Activated CD4-positive, alpha-beta T cell treated with anti-CD3 and anti-CD28 coated beads for 24 hours (primary cell): ENCODE results near the gene DNAJC3.
"Not testable (repeated sequence)": the region's sequence is repeated elsewhere in the genome, so short reads cannot be mapped to it uniquely, and the experiment has no call there.

Experiments used
- DNase-seq, 2 donors: peaks; one replicate each; pipeline ENCODE4 v3.0.0-alpha.2; 2020; ENCODE audit warnings: low read depth in 2 of 2

DNAJC3 gene

DNA sequence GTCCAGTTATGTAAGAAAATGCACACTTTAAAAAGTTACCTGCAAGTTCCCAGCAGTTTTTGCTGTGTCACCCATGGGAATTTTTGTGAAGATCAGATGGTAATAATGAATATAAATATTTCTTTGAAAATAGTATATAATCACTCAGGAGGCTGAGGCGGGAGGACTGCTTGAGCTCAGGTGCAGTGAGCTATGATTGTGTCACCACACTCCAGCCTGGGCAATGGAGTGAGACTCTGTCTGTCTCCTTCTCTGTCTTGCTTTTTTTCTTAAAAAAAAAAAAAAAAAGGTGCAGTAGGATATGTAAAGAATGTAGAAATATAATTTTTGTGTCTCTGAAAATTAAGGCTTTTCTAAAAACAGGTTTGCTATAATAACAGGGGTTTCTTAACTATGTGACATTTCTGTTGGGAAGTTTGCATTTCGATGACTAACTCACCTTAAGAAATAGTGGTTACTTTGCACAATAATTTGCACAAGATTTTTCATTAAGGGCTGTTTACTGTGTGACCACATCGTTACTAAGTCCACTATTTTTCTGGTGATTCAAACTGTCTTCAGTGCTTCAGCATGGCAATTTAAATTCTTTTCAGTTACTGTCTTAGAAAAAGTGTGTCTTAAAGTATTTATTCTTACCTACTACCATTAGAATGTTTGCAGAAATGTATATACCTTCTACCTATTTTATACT lies 37.3 kb downstream of the DNAJC3 start:
- no peak for DNase-seq

DNA sequence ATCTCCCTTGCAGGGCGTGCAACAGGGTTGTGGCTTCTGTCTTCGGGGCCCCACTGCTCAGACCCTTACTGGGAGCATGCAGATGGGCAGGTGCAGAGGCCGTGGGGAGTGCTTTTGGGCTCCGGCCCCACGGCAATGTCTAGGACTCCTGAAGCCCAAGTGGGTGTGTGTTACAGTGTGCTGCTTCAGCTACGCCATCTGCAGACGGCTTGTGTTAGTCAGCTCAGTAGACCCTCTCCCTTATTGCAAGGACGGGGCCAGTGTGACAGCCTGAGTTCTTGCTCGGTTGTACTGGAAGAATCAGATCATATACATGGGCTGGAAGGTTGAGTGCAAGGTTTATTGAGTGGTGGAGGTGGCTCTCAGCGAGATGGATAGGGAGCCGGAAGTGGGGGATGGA lies 39.3 kb downstream of the DNAJC3 start:
- no peak for DNase-seq

DNA sequence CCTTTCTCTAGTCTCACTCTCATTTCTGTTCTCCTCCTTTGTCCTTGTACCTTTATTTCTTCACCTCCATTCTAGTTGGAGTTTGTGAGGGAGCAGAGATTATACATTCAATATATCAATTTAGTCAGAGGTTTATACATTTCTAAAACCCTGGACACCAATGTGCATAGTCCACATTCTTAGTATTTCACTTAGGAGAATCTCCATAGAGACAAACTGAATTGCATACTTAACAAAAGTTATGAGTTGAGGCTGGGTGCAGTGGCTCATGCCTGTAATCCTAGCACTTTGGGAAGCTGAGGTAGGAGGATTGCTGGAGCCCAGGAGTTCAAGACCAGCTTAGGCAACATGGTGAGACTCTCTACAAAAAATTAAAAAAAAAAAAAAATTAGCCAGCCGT lies 45.3 kb downstream of the DNAJC3 start:
- no peak for DNase-seq

DNA sequence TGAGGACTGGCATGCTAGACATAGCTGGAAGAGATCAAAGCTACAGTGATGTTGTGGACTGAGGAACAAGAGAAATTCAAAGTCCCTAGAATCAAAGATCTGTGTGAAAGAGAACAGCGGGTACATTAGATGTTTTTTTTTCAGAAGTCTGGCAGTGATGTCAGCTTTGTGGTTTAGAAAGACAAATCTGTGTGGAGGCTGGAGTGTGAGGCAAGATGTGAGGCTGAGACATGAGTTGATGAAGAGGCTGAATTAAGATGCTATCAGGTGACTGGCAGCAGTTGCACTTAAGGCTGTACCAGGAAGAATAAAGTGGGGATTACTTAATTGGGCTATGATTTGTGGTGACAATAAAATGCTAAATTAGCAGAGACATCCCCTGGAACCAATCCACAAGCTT lies 46.5 kb downstream of the DNAJC3 start:
- no peak for DNase-seq

DNA sequence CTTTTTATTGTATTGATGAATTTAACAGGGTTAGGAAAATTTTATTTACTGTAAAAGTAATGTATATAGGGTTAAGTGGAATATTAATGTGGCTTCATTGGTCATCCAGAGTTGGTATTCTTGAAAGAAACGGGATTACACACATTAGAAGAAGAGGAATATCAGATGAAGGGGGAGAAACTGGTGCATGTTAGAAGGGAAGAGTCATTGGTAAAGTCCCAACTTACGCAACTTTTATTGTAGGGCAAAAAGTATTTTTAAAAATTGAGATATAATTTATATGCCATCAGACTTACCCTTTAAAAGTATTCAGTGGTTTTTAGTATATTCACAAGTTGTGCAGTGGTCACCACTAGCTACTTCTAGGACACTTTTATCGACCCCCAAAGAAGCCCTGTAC lies 47.3 kb downstream of the DNAJC3 start:
- DNase-seq = no peak

DNA sequence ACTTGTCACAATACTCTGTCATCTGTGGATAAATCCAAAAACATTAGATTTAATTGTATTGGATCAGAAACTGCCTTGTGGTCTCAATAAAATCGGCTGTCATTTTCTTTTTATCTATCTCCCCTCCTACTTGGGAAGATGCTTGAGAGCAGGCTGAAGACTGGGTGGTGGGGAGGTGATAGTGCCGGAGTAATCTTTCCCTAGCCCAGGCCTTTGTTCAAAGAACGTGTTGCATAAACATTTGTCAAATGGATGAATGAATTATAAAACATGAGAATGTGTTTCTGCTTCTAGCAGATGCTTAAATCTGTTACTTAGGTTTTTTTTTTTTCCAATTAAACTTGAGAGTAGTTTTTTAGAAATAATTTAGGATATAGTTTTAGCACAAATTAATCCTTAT lies 49.9 kb downstream of the DNAJC3 start:
- no peak for DNase-seq

DNA sequence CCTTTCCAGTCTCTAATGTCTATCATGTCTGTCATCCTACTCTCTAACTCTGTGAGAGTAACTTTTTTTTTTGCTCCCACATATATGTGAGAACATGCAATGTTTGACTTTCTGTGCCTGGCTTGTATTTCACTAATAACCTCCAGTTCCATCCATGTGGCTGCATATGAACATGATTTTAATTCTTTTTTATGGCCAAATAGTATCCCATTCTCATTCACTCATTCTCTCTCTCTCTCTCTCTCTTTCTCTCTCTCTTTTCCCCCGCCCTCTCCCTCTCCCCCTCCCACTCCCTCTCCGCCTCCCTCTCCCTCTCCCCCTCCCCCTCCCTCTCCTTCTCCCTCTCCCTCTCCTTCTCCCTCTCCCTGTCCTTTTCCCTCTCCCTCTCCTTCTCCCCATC lies 52.0 kb downstream of the DNAJC3 start:
- no peak for DNase-seq

DNA sequence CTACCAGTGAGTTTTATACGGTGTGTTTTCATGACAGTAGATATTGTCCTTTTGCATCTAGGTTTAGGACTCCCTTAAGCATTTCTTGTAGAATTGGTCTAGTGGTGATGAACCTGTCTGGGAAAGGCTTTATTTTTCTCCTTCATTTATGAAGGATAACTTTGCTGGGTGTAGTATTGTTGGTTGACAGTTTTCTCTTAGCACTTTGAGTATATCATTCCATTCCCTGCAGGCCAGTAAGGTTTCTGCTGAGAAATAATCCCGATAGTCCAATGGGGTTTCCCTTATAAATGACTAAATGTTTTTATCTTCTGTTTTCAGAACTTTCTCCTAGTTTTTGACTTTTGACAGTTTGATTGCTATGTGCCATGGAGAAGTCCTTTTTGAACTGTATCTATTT lies 57.2 kb downstream of the DNAJC3 start:
- no peak for DNase-seq

DNA sequence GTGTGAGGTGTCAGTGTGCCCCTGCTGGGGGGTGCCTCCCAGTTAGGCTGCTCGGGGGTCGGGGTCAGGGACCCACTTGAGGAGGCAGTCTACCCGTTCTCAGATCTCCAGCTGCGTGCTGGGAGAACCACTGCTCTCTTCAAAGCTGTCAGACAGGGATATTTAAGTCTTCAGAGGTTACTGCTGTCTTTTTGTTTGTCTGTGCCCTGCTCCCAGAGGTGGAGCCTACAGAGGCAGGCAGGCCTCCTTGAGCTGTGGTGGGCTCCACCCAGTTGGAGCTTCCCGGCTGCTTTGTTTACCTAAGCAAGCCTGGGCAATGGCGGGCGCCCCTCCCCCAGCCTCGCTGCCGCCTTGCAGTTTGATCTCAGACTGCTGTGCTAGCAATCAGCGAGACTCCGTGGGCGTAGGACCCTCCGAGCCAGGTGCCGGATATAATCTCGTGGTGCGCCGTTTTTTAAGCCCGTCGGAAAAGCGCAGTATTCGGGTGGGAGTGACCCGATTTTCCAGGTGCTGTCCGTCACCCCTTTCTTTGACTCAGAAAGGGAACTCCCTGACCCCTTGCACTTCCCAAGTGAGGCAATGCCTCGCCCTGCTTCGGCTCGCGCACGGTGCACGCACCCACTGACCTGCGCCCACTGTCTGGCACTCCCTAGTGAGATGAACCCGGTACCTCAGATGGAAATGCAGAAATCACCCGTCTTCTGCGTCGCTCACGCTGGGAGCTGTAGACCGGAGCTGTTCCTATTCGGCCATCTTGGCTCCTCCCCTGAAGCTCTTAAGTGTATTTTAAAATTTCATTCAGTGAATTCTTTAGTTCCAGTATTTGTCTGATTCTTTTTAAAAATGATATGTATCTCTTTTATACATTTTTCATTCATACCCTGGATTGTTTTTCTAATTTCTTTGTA lies 63.4 kb downstream of the DNAJC3 start:
- not testable (repeated sequence) for DNase-seq

DNA sequence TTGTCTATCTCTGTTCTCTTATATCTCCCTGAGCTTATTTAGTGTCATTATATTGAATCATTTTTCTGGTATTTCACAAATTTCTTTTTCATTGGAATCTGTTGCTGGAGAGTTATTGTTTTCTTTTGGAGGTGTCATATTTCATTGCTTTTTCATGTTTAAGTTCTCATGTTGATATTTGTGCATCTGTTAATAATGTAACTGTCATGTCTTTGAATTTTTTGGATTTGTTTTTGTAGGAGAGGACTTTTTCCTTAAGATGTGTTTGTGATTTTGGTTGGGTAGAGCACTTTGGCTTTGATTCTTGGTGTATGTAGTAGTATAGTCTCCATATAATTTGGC lies 64.0 kb downstream of the DNAJC3 start:
- no peak for DNase-seq

DNA sequence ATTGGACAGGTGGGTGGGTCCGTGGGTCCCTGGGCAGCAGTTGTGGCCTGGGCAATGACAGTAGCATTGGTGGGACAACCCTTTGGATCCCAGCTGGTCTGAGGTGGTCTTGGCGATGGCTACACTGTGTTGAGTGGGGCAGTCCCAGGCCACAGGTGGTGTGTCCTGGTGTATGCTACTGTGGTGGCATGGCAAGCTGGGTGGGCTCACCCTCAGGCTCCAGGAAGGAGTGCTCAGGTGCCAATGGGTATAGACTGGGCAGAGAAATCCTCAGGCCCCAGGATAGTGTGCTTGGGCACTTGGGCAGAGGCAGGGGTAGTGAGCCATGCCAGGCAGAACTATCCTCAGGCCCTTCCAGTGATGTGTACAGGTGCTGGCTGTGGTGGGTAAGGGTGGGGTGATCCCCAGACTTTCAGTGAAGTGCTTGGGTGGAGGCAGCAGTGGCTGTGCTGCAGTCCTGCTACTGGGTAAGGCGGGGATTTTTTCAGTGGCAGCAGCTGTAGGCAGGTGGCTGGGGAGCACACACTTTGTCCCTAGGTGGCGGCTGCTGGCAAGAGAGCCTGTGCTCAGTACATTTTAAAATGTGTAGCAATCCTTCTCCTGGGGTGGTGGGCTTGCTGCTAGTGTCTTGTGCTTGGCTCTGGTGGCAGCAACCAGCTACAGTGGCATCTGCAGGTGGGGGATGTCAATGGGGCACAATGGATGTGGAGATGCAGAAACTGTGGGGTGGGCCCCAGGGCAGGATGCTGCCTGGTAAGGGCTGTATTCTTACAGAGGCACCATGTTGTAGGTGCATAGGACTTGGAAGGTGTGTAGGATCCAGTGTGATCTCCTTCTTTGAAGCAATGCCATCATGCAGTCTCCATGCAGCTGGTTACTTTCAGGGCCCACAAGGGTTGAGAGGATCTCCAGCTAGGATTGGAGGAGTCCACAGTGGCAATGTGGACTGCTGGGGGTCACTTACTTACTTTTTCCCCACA lies 64.9 kb downstream of the DNAJC3 start:
- no peak for DNase-seq

DNA sequence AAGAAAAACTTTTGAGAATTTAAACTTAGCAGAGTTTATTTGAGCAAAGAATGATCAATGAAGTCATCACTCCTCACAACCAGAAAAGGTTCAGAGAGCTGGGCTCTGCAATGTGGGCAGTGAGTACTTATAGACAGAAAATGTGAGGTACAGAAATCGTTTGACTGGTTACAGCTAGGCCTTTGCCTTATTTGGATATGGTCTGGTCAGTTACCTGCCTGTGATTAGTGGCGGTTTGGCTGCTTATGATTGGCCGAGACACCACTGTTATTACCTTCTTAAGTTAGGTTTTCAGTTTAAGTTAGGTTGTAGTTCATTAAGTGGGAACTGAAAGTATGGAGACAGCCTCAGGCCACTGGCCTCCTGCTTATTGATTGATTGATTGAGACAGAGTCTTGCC lies 66.3 kb downstream of the DNAJC3 start:
- no peak for DNase-seq

DNA sequence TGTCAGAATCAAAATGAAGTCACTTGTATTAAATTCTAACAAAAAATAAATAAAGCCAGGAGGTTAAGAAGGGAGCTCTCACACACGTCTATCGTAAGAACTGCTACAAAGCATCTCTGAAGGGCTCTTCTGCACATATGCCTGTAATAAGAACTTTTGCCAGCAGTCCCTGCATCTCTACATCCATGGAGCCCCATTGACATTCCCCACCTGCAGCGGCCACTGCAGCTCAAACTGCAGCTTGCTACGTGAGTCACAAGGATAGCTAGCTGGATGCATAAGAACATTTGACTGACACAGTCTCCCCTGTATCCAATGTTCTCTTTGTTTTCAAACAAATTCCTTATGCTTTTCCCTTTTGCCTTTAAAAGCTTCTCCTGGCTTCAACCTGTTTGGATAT lies 68.3 kb downstream of the DNAJC3 start:
- no peak for DNase-seq

DNA sequence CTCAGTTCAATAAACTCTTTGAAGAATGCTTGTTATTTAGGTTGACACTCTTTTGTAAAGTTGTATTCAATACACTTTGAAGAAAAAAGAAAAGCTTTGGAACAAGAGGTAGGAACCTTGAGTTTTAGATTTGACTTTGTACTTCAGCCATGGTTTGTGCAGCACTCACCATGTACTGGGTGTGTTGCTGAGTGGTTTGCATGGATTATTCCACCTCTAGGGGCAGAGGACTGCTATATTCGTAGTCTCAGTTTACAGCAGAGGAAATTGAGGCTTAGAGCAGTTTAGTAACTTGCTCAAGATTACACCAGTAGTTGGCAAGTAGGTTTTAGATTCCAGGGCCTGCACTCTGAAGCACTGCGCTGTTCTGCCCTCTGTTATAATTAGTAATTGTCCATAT lies 68.8 kb downstream of the DNAJC3 start:
- no peak for DNase-seq

DNA sequence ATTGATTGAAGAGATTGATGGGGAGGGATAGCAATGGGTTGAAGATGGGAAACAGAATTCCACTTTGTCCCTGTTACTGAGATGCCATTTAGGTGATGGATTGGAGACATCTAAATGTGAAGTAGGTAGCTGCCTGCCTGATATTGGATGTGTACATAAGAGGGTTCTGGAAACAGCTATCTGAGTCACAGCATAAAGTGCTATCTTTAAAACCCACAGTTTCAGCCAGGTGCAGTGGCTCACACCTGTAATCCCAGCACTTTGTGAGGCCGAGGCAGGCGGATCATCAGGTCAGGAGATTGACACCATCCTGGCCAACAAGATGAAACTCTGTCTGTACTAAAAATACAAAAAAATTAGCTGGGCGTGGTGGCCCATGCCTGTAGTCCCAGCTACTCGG lies 72.6 kb downstream of the DNAJC3 start:
- DNase-seq = no peak

DNA sequence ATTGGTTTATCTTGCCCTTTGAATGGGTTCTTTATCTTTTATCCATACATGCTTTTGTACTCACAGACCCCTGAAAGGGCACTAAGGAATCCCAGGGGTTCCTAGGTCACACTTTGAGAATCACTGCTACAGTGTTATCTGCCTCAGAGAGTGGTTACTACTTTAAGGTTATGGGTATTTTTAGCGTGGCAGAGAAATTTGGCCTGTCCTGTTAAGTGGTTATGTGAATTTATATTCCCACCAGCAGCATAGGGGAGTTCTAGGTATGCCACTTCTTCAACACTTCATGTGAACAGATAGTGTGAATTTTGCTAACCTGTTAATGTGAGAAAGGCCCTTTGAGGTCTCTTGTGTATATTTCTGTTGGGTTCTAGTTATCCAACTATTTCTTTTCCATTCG lies 75.7 kb downstream of the DNAJC3 start:
- no peak for DNase-seq

DNA sequence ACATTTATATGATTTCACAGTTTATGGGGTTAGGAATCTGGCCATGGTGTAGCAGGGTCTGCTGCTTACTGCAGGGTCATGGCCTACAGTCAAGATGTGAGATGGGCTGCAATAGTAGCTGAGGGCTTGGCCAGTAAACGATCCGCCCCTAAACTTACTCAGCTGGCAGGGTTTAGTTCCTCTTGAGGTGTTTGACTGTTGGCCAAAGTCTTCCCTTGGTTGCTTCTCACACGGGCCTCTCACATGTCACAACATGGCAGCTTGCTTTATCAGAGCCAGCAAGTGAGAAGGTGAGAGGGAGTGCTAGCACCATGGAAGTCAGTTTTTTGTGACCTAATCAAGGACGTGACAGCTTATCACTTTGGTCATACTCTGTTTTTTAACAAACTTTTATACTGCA lies 77.1 kb downstream of the DNAJC3 start:
- no peak for DNase-seq

DNA sequence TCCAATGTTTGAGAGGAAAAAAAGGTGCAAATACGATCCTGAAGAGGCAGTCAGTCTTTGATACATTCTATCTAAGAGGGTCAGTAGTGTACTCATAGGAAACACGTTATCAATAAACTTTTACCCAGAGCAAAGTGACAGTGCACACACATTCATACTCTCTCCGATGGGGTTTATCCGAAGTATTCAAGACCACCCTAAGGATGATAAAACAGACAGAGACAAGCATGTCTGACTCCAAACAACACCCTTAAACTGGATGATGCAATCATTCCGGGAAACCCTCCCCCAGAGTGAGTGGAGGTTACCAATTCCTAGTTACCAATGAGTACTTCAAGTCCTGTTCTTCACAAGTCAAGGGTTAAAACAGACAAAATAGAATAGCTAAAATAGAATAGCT lies 79.1 kb downstream of the DNAJC3 start:
- DNase-seq = no peak

DNA sequence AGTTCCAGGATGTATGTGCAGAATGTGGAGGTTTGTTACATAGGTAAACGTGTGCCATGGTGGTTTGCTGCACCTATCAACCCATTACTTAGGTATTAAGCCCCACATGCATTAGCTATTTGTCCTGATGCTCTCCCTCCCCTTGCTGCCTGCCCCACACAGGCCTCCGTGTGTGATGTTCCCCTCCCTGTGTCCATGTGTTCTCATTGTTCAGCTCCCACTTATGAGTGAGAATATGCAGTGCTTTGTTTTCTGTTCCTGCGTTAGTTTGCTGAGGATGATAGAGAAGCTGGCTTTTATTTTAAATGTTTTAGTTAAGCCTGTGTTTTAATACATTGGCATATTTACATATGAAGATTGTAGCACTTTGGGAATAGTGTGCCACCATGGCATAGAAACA lies 85.7 kb downstream of the DNAJC3 start:
- DNase-seq = not testable (repeated sequence)

DNA sequence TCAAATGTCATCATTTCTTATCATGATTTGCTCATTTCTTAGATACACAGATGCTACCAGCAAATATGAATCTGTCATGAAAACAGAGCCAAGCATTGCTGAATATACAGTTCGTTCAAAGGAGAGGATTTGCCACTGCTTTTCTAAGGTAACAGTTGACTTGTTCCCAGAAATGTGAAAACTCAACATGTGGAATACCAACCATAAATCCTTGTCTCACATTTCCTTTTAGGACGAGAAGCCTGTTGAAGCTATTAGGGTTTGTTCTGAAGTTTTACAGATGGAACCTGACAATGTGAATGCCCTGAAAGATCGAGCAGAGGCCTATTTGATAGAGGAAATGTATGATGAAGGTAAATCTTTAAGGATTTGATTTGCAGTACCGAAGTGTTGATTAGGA lies 86.7 kb downstream of the DNAJC3 start:
- no peak for DNase-seq

DNA sequence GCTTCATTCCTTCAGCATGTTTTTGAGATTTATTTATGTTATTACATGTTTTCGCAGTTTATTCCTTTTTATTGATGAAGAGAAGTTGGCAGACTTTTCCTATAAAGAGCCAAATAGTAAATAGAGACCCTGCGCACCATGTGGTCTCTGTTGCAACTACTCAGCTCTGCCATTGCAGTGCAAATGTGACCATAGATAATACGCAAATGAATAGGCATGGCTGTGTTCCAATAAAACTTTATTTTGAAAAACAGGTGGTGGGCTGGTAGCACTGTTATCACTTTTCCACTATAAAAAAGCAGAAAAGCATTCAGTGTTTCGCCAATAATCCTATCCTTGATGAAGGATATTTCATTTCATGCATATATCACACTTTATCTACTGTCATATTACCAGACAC lies 95.0 kb downstream of the DNAJC3 start:
- no peak for DNase-seq

DNA sequence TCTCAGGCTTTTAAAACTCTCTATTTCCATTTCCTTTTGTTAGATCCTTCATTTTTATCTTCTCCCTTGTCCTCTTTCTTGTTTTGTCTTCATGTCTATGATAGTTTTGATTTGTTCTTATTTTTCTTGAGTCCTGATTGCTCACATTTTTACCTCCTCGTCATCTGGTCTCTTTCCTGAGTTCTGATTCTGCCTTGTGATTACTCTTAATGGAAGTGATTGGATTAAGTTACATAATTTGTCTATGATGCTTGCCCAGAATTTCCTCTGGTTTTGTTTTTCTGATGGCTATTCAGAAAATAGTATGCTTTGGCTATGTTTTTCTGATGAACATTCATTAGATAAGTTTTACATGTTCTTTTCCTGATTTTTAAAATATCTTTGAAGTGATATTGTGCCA lies 102.6 kb downstream of the DNAJC3 start:
- no peak for DNase-seq
